Gastroesophageal sphincter (tissue), 3 donors: ENCODE data around the gene TSC22D4.
"Not testable (repeated sequence)": the region's sequence is repeated elsewhere in the genome, so short reads cannot be mapped to it uniquely, and the experiment has no call there.

Experiments used
- POLR2AphosphoS5 ChIP-seq: sonication (generic); formaldehyde crosslinking; IDR thresholded peaks from one replicate; pipeline ENCODE4 v1.6.1; 2017; ENCODE audit warnings: antibody characterized with exemption
- TF ChIP-seq, protein P1 (sequence below), 4 experiments: fragments of 200-600 bp in 2 of 4; fragments of 450-650 bp in 2 of 4; sonication (generic) in 1 of 4; IDR thresholded peaks; one replicate each; pipeline ENCODE4 v1.5.1; 2017 to 2019; ENCODE audit warnings: antibody characterized with exemption in 4 of 4, mild to moderate bottlenecking in 2 of 4, moderate library complexity in 2 of 4

DNA sequence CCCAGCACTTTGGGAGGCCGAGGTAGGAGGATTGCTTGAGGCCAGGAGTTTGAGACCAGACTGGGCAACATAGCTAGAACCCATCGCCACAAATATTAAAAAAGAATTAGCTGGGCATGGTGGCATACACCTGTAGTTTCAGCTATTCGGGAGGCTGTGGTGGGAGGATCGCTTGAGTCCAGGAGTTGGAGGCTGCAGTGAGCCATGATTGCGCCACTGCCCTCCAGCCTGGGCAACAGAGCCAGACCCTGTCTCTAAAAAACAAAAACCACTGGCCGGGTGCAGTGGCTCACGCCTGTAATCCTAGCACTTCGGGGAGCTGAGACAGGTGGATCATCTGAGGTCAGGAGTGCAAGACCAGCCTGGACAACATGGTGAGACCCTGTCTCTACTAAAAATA lies 25.2 kb downstream of the TSC22D4 start:
- not testable (repeated sequence) for TF ChIP-seq POLR2AphosphoS5
- TF ChIP-seq, protein P1, sequence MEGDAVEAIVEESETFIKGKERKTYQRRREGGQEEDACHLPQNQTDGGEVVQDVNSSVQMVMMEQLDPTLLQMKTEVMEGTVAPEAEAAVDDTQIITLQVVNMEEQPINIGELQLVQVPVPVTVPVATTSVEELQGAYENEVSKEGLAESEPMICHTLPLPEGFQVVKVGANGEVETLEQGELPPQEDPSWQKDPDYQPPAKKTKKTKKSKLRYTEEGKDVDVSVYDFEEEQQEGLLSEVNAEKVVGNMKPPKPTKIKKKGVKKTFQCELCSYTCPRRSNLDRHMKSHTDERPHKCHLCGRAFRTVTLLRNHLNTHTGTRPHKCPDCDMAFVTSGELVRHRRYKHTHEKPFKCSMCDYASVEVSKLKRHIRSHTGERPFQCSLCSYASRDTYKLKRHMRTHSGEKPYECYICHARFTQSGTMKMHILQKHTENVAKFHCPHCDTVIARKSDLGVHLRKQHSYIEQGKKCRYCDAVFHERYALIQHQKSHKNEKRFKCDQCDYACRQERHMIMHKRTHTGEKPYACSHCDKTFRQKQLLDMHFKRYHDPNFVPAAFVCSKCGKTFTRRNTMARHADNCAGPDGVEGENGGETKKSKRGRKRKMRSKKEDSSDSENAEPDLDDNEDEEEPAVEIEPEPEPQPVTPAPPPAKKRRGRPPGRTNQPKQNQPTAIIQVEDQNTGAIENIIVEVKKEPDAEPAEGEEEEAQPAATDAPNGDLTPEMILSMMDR (IDR thresholded peaks at IDR 0.05): not testable (repeated sequence)
